A549 (cell line): Measurements from ENCODE around the gene ABCC4.

Experiments
- CTCF ChIP-seq: fragments of >200 bp; sonication (Bioruptor Twin); formaldehyde crosslinking; IDR thresholded peaks from 3 replicates; pipeline ENCODE4 v1.5.1; 2016
- FOSL2 ChIP-seq, 2 experiments: fragments of 450-650 bp in 1 of 2; fragments of >200 bp in 1 of 2; sonication (Bioruptor Twin) in 1 of 2; formaldehyde crosslinking; IDR thresholded peaks; 2 replicates each; pipeline versions ENCODE4 v1.5.0 to v1.6.1; 2016 to 2020; ENCODE audit warnings: mild to moderate bottlenecking in 1 of 2, moderate library complexity in 1 of 2
- HOXA7 ChIP-seq: fragments of 250-450 bp; sonication (Bioruptor Pico); IDR thresholded peaks from 2 replicates; pipeline ENCODE4 v1.5.0; 2020; ENCODE audit warnings: mild to moderate bottlenecking, moderate library complexity
- MAZ ChIP-seq: fragments of 150-350 bp; IDR thresholded peaks from 2 replicates; pipeline ENCODE4 v1.6.1; 2014; ENCODE audit warnings: antibody characterized with exemption, low read depth, low read length, borderline replicate concordance

- TF ChIP-seq CTCF, result no peak
- TF ChIP-seq HOXA7 (CRISPR knock-in tag), result no peak
- no peak for TF ChIP-seq MAZ
- TF ChIP-seq FOSL2 (IDR thresholded peaks at IDR 0.05), result no peak
- no peak for TF ChIP-seq FOSL2 (CRISPR knock-in tag; IDR thresholded peaks at IDR 0.05)
Observed at GRCh38 chr13:95224064-95224463, 77.2 kb downstream of the ABCC4 start.
